Neural progenitor cell (in vitro differentiated cells): ENCODE results near the gene NRP1. TPM values are rescaled to one million over a fixed set of nuclear protein-coding genes. Genes with fewer than 3 reads are reported as not detected.

ENCODE experiments used
- DNase-seq: peaks from one replicate; pipeline ENCODE4 v3.0.0-alpha.2; 2016; ENCODE audit warnings: low spot score
- H2AFZ ChIP-seq: fragments of 200-600 bp; sonication (generic); replicated peaks from 2 replicates; pipeline ENCODE4 v1.6.1; 2016; ENCODE audit warnings: antibody characterized with exemption
- H3F3A ChIP-seq: fragments of 200-600 bp; sonication (generic); 2 replicates; pipeline ENCODE4 v1.6.1; 2016; ENCODE audit warnings: antibody characterized with exemption, low read depth
- H3K27ac ChIP-seq: fragments of 200-600 bp; sonication (generic); 2 replicates; pipeline ENCODE4 v1.5.1; 2016; ENCODE audit warnings: mild to moderate bottlenecking
- H3K27me3 ChIP-seq: fragments of 200-600 bp; sonication (generic); 2 replicates; pipeline ENCODE4 v1.6.1; 2016; ENCODE audit warnings: mild to moderate bottlenecking, moderate library complexity
- H3K36me3 ChIP-seq: fragments of 200-600 bp; sonication (generic); 2 replicates; pipeline ENCODE4 v1.5.1; 2016
- H3K4me1 ChIP-seq: fragments of 200-600 bp; sonication (generic); 2 replicates; pipeline ENCODE4 v1.6.1; 2016; ENCODE audit warnings: mixed run types
- H3K4me2 ChIP-seq: fragments of 200-600 bp; sonication (generic); 2 replicates; pipeline ENCODE4 v1.6.1; 2016
- H3K4me3 ChIP-seq: fragments of 200-600 bp; sonication (generic); 2 replicates; pipeline ENCODE4 v1.5.1; 2016
- H3K79me2 ChIP-seq: fragments of 200-600 bp; sonication (generic); 2 replicates; pipeline ENCODE4 v1.6.1; 2016; ENCODE audit warnings: low read depth
- H3K9ac ChIP-seq: fragments of 200-600 bp; sonication (generic); 2 replicates; pipeline ENCODE4 v1.6.1; 2016
- H3K9me3 ChIP-seq: fragments of 200-600 bp; sonication (generic); 2 replicates; pipeline ENCODE4 v1.5.1; 2016; ENCODE audit warnings: low read depth
- H4K20me1 ChIP-seq: fragments of 200-600 bp; sonication (generic); 2 replicates; pipeline ENCODE4 v1.6.1; 2016; ENCODE audit warnings: low read depth
- H3K27ac Mint-ChIP-seq: 3 replicates; pipeline ENCODE4 v1.8.0; 2021; ENCODE audit warnings: mixed read lengths
- H3K27me3 Mint-ChIP-seq: 2 replicates; pipeline ENCODE4 v1.8.0; 2022; ENCODE audit warnings: low read depth, mild to moderate bottlenecking, inconsistent platforms, moderate library complexity, mixed read lengths; ENCODE audit not compliant: insufficient read depth
- H3K36me3 Mint-ChIP-seq: 3 replicates; pipeline ENCODE4 v1.8.0; 2021; ENCODE audit warnings: mixed read lengths
- H3K4me1 Mint-ChIP-seq: 3 replicates; pipeline ENCODE4 v1.8.0; 2021; ENCODE audit warnings: mixed read lengths
- H3K4me3 Mint-ChIP-seq: 3 replicates; pipeline ENCODE4 v1.8.0; 2021; ENCODE audit warnings: mild to moderate bottlenecking, moderate library complexity, mixed read lengths
- H3K9me3 Mint-ChIP-seq: 3 replicates; pipeline ENCODE4 v1.8.0; 2020; ENCODE audit warnings: mixed read lengths
- EZH2 ChIP-seq: fragments of 200-600 bp; sonication (generic); IDR thresholded peaks from 2 replicates; pipeline ENCODE4 v1.6.1; 2017; ENCODE audit warnings: antibody characterized with exemption, mild to moderate bottlenecking, moderate library complexity
- EZH2phosphoT487 ChIP-seq: fragments of 200-600 bp; sonication (generic); IDR thresholded peaks from 2 replicates; pipeline ENCODE4 v1.6.1; 2017; ENCODE audit warnings: antibody characterized with exemption
- total RNA-seq: library from RNA; depleted of rRNA; stranded (reverse); fragments of >200 nt; gene quantifications from 2 replicates; pipeline ENCODE4 v1.2.3, GENCODE V29; 2015; ENCODE audit warnings: low replicate concordance
- TF ChIP-seq, protein P1 (sequence below): fragments of 200-600 bp; sonication (generic); IDR thresholded peaks from 2 replicates; pipeline ENCODE4 v1.5.1; 2017; ENCODE audit warnings: antibody characterized with exemption, mild to moderate bottlenecking

Gene NRP1
- total RNA-seq, 1 donor from 2014 or later = 1.9 TPM

GRCh38 chr10:33216661-33217427 lies 117.6 kb downstream of the NRP1 start:
- no peak overlapping the region for H3K4me3 Mint-ChIP-seq
- Histone ChIP-seq H2AFZ (no peak overlapping the region), H3K4me1 (no peaks in the 10 kb centered on the region), H3K36me3 (no peaks in the 10 kb centered on the region), H3K27ac (no peak overlapping the region), H3K9me3 (no peaks in the 10 kb centered on the region), H3F3A (no peaks in the 10 kb centered on the region), H3K9ac (no peak overlapping the region), H4K20me1 (no peaks in the 10 kb centered on the region), H3K4me2 (no peak overlapping the region), H3K4me3 (no peak overlapping the region), H3K79me2 (no peaks in the 10 kb centered on the region), H3K27me3 (no peaks in the 10 kb centered on the region)
- H3K36me3 Mint-ChIP-seq = peaks cover 38% of the 10 kb centered on the region
- peaks cover 2% of the 10 kb centered on the region for H3K27me3 Mint-ChIP-seq
- no peak overlapping the region for H3K27ac Mint-ChIP-seq
- no peaks in the 10 kb centered on the region for H3K9me3 Mint-ChIP-seq
- TF ChIP-seq, protein P1, sequence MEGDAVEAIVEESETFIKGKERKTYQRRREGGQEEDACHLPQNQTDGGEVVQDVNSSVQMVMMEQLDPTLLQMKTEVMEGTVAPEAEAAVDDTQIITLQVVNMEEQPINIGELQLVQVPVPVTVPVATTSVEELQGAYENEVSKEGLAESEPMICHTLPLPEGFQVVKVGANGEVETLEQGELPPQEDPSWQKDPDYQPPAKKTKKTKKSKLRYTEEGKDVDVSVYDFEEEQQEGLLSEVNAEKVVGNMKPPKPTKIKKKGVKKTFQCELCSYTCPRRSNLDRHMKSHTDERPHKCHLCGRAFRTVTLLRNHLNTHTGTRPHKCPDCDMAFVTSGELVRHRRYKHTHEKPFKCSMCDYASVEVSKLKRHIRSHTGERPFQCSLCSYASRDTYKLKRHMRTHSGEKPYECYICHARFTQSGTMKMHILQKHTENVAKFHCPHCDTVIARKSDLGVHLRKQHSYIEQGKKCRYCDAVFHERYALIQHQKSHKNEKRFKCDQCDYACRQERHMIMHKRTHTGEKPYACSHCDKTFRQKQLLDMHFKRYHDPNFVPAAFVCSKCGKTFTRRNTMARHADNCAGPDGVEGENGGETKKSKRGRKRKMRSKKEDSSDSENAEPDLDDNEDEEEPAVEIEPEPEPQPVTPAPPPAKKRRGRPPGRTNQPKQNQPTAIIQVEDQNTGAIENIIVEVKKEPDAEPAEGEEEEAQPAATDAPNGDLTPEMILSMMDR = no peak
- no peak for TF ChIP-seq EZH2
- no peak for TF ChIP-seq EZH2phosphoT487
- peaks cover 4% of the 10 kb centered on the region for H3K4me1 Mint-ChIP-seq
- no peak for DNase-seq

DNA sequence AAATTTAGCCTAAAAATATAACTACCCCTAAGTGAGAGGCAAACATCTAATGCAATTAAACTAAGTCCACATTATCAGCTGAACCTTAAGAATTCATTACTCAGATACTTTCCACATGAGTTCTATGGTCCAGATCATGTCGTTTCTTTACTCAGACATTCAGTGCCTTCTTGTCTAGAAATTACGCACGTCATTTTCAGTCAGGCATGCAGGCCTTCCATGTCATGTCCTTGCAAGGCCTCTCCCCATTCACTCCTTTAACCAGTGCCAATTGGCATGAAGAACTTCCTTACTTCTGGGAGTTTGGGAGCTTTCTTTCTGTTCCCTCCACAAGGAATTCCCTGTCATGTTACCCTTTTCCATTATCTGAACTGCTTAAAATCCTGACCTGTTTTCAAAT lies 118.8 kb downstream of the NRP1 start:
- DNase-seq = no peak
- no peak overlapping the region for H3K4me3 Mint-ChIP-seq
- Histone ChIP-seq H3K9me3 (no peaks in the 10 kb centered on the region), H3K79me2 (no peaks in the 10 kb centered on the region), H3K4me3 (no peak overlapping the region), H3K36me3 (no peaks in the 10 kb centered on the region), H3K27ac (no peak overlapping the region), H3K4me1 (no peaks in the 10 kb centered on the region), H4K20me1 (no peaks in the 10 kb centered on the region), H2AFZ (no peak overlapping the region), H3K9ac (no peak overlapping the region), H3K4me2 (no peak overlapping the region), H3K27me3 (no peaks in the 10 kb centered on the region), H3F3A (no peaks in the 10 kb centered on the region)
- no peak for TF ChIP-seq EZH2
- TF ChIP-seq, protein P1 = no peak
- TF ChIP-seq EZH2phosphoT487 = no peak
- peak overlapping the region; percentile 43 for H3K27ac Mint-ChIP-seq
- no peaks in the 10 kb centered on the region for H3K9me3 Mint-ChIP-seq
- H3K4me1 Mint-ChIP-seq = peaks cover 4% of the 10 kb centered on the region
- peaks cover 28% of the 10 kb centered on the region for H3K36me3 Mint-ChIP-seq
- peaks cover 2% of the 10 kb centered on the region for H3K27me3 Mint-ChIP-seq

GRCh38 chr10:33215154-33215553 lies 119.3 kb downstream of the NRP1 start:
- no peaks in the 10 kb centered on the region for H3K27me3 ChIP-seq
- H2AFZ ChIP-seq = no peak overlapping the region
- TF ChIP-seq EZH2phosphoT487 (no peak), EZH2 (no peak)
- TF ChIP-seq, protein P1 = no peak
- H3K4me2 ChIP-seq = no peak overlapping the region
- no peaks in the 10 kb centered on the region for H3K4me1 ChIP-seq
- H3K27ac ChIP-seq = no peak overlapping the region
- DNase-seq = no peak
- no peaks in the 10 kb centered on the region for H3F3A ChIP-seq
- no peaks in the 10 kb centered on the region for H3K79me2 ChIP-seq
- no peak overlapping the region for H3K27ac Mint-ChIP-seq
- no peaks in the 10 kb centered on the region for H3K36me3 ChIP-seq
- H3K27me3 Mint-ChIP-seq = peaks cover 2% of the 10 kb centered on the region
- no peak overlapping the region for H3K9ac ChIP-seq
- H3K36me3 Mint-ChIP-seq = peaks cover 25% of the 10 kb centered on the region
- no peaks in the 10 kb centered on the region for H4K20me1 ChIP-seq
- H3K4me1 Mint-ChIP-seq = peaks cover 4% of the 10 kb centered on the region
- H3K9me3 Mint-ChIP-seq = no peaks in the 10 kb centered on the region
- no peaks in the 10 kb centered on the region for H3K9me3 ChIP-seq
- no peak overlapping the region for H3K4me3 ChIP-seq
- no peak overlapping the region for H3K4me3 Mint-ChIP-seq
